Keratinocyte (primary cell): ENCODE measurements around the gene OSGIN1.

Experiments used
- CTCF ChIP-seq, 3 experiments: IDR thresholded peaks in 1 of 3; conservative IDR thresholded peaks in 1 of 3; optimal IDR thresholded peaks in 1 of 3; 2 replicates in 2 of 3; 3 replicates in 1 of 3; pipeline versions ENCODE3 to v1.5.1; 2011; ENCODE audit warnings: low read length in 3 of 3, mild to moderate bottlenecking in 3 of 3, moderate library complexity in 2 of 3, control low read depth in 1 of 3, inconsistent platforms in 1 of 3; ENCODE audit not compliant: insufficient read depth in 2 of 3; ENCODE audit errors: extremely low read depth in 1 of 3
- EZH2 ChIP-seq: IDR thresholded peaks from one replicate; pipeline ENCODE4 v1.6.1; 2012; ENCODE audit warnings: inconsistent platforms, mild to moderate bottlenecking, low read length, moderate library complexity

DNA sequence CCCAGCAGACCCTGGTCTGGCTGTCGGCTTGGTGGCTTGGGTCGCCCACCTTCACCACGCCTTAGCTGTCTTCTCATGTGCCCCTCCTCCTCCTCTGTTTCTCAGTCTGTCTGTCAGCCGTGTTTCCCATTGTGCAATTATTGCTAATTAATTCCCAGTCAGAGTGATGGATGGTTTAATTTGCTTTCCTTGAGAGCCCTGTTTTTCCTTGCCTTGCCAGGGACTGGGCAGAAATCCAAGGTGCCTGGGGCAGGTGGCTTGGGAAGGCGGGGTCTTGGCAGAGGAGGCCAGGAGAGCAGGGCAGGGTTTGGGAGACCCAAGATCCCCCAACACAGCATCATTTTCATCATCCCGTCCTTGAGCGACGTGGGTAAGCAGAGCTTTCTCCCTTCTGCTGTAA, 36.3 kb downstream of the OSGIN1 start:
- TF ChIP-seq CTCF (optimal IDR thresholded peaks at IDR 0.05 in 1 of 3, IDR thresholded peaks at IDR 0.05 in 1 of 3, conservative IDR thresholded peaks at IDR 0.05 in 1 of 3; ENCODE audit: extremely low read depth in 1 of 3, insufficient read depth in 2 of 3, low read length in 3 of 3) (no peak), EZH2 (peak; percentile 46)
